T-helper 1 cell treated with Interleukin-12 subunit alpha and Interleukin-12 subunit beta and Interleukin-4 antibody, amounts not matched to agents 30 ng/mL and 1 ng/mL, for 36 hours (primary cell): ENCODE data around the gene ARL4C. TPM values are rescaled to one million over a fixed set of nuclear protein-coding genes. Genes with fewer than 3 reads are reported as not detected.

Source experiments
- intact Hi-C: fragments of 100-400 bp; cut with micrococcal nuclease; formaldehyde crosslinking; loops from one replicate; pipeline ENCODE4 v1.15.1; 2024
- total RNA-seq: library from RNA; stranded (reverse); gene quantifications from 2 replicates; pipeline ENCODE4 v1.2.3, GENCODE V29; 2022

The ARL4C gene
- total RNA-seq, 1 donor from 2014 or later: 375 TPM

DNA sequence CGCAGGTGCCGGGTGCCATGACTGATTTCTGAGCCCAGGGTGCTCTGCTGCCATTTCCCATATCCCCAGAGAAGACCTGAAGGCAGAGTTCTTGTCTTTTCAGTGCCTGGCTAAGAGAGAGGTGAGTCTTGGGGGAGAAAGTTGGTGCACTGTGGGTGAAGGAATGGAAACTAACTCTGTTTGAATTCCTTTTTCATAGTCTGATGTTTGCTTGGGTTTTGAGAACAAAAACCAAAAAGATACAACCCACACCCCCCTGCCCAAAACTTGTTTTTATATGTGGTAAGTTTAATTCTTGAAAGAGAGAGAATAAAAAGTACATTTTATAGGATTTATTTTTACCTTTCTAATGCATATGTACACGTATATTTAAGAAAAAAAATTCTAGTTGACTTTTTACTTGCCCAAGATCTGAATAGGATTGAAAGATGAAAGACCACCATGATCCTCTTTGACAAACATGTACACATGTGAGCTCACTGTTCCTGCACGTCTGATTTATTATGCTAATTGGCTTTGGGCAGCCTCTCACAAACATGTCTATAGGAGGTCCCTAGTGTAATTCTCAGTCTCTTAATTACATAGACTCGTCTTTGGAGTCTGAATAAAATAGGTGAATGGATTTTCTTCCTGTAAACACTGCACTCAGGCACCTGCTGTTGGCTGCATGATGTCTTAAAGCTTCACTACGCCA lies 46.3 kb downstream of the ARL4C start:
- intact Hi-C loops: loop anchor here (5.0 kb wide), 1 partner anchor 598 kb away; the partner anchor contains the start of gene HJURP

DNA sequence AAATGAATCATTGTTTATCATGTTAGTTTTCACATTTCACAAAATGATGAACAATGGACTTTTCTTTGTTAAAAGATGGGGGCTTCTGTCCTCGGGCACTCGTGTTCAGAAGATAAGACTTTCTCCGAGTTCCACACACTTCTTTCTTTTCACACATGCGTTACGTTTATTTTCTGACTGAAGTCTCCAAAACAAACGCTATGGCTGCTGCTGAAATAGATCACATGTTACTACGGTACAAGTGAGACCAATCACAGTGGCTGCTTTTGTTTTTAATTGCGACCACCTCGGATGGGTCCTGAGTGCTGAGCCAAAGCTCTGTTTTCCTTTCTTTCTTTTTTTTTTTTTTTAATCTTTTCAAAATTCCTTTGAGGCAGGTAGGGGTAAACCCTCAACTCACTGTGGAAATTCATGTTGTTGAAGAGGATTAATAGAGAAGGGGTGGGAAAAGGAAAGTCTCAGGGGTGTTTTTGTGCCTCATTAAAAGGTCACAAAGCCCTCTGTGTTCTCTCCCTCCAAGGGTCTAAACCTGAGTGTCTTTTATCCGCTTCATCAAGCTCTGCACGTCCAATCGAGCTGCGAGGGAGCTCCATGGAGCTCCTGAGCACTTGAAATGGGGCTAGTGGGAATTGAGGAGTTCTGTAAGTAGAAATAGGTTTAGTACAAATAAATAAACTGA lies 48.2 kb downstream of the ARL4C start:
- intact Hi-C loops: loop anchor here (5.0 kb wide), 2 partner anchors 471 to 881 kb away; partner anchors contain the start of gene USP40

DNA sequence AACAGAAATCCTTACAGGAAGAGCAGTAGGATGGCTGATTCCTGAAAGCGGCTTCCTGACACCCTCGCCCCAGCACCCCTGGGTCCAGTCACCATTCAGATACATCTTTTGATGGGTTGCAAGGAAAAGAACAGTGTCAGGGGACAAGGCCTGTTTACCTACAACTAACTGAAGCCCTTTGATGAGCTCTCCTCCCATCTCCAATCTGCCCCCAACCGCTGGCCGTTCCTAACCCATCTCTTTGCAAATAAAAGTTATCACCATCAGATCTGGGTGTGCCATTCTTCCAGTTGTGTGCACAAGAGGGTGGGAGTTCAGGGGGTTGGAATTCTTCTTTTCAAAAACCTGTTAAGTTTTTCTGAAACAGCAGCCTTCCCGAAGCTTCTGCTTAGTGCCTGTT lies 48.9 kb downstream of the ARL4C start:
- intact Hi-C loops: loop anchor here (2.0 to 5.0 kb wide), 3 partner anchors 457 to 881 kb away; partner anchors contain the start of gene USP40

GRCh38 chr2:234447189-234447588 lies 49.7 kb downstream of the ARL4C start:
- intact Hi-C loops: loop anchor here (2.0 to 5.0 kb wide), 3 partner anchors 456 to 880 kb away; partner anchors contain the start of gene USP40

GRCh38 chr2:234446404-234447076 lies 50.3 kb downstream of the ARL4C start:
- intact Hi-C loops: loop anchor here (1.0 to 5.0 kb wide), 10 partner anchors 8 to 879 kb away; partner anchors contain the start of gene USP40

DNA sequence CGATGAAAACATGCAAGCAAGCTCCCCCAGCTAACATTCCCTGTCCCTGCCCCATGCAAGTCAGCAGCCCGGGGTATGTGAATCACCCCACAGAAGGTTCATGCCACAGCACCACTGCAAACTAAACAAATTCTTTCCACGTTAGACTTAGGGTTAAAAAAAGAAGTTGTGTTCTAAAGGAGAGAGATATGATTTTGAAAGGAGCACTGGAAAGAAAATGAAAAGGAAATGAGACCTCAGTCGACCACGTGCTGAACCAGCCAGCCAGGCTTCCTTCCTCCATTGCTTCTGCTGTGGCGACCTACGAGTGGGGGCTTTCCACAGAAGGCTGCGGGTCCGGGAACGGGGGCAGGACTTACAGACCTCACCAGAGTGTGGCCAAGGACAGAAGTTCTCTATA lies 52.0 kb downstream of the ARL4C start:
- intact Hi-C loops: loop anchor here (2.0 to 5.0 kb wide), 4 partner anchors 76 to 878 kb away; partner anchors contain the start of gene USP40

- intact Hi-C loops: loop anchor here (2.0 kb wide), 2 partner anchors 75 to 309 kb away; no protein-coding TSS in a partner anchor
Measured at GRCh38 chr2:234444242-234444730, 52.6 kb downstream of the ARL4C start.
